Liver (tissue), 3 donors: ENCODE data around the gene CSNK1G2.

Experiments used
- CTCF ChIP-seq: fragments of 150-350 bp; IDR thresholded peaks from 2 replicates; pipeline ENCODE4 v1.5.1; 2017; ENCODE audit warnings: improper control_type of control experiment, low read depth, low read length; ENCODE audit not compliant: missing input control
- EGR1 ChIP-seq, 2 donors: IDR thresholded peaks; 2 replicates each; pipeline ENCODE4 v1.6.1; 2016 to 2018; ENCODE audit warnings: antibody characterized with exemption in 2 of 2, low read depth in 2 of 2
- FOXA1 ChIP-seq: IDR thresholded peaks from 2 replicates; pipeline ENCODE4 v1.6.1; 2016; ENCODE audit warnings: antibody characterized with exemption
- GABPA ChIP-seq, 2 donors: IDR thresholded peaks in 1 of 2; conservative IDR thresholded peaks in 1 of 2; 2 replicates each; pipeline ENCODE4 v1.6.1; 2016; ENCODE audit warnings: antibody characterized with exemption in 2 of 2, mild to moderate bottlenecking in 1 of 2, moderate library complexity in 1 of 2
- JUND ChIP-seq, 2 donors: IDR thresholded peaks; 2 replicates each; pipeline ENCODE4 v1.6.1; 2016; ENCODE audit warnings: antibody characterized with exemption in 2 of 2
- NR2F2 ChIP-seq: IDR thresholded peaks from 2 replicates; pipeline ENCODE4 v1.6.1; 2016; ENCODE audit warnings: antibody characterized with exemption
- RXRA ChIP-seq, 2 donors: IDR thresholded peaks; 2 replicates each; pipeline ENCODE4 v1.6.1; 2017 to 2018; ENCODE audit warnings: antibody characterized with exemption in 2 of 2, mild to moderate bottlenecking in 1 of 2
- SP1 ChIP-seq: IDR thresholded peaks from 2 replicates; pipeline ENCODE4 v1.6.1; 2018; ENCODE audit warnings: antibody characterized with exemption, mild to moderate bottlenecking
- TAF1 ChIP-seq: conservative IDR thresholded peaks from 2 replicates; pipeline ENCODE4 v1.6.1; 2016; ENCODE audit warnings: antibody characterized with exemption, mild to moderate bottlenecking
- YY1 ChIP-seq: IDR thresholded peaks from 2 replicates; pipeline ENCODE4 v1.6.1; 2016; ENCODE audit warnings: antibody characterized with exemption, mild to moderate bottlenecking
- TF ChIP-seq, protein P1 (sequence below): IDR thresholded peaks from 2 replicates; pipeline ENCODE4 v1.6.1; 2016; ENCODE audit warnings: antibody characterized with exemption
- TF ChIP-seq, protein P2 (sequence below): IDR thresholded peaks from 2 replicates; pipeline ENCODE4 v1.6.1; 2016; ENCODE audit warnings: antibody characterized with exemption, mild to moderate bottlenecking
- TF ChIP-seq, protein P3 (sequence below): IDR thresholded peaks from 2 replicates; pipeline ENCODE4 v1.6.1; 2016; ENCODE audit warnings: antibody characterized with exemption
- TF ChIP-seq, protein P4 (sequence below): IDR thresholded peaks from 2 replicates; pipeline ENCODE4 v1.6.1; 2016; ENCODE audit warnings: antibody characterized with exemption
- donor health status: healthy.
- donor health status: healthy.

GRCh38 chr19:1956122-1956494 lies 15.1 kb downstream of the CSNK1G2 start:
- TF ChIP-seq CTCF: no peak
- TF ChIP-seq, protein P1, sequence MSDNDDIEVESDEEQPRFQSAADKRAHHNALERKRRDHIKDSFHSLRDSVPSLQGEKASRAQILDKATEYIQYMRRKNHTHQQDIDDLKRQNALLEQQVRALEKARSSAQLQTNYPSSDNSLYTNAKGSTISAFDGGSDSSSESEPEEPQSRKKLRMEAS: no peak
- TF ChIP-seq, protein P2, sequence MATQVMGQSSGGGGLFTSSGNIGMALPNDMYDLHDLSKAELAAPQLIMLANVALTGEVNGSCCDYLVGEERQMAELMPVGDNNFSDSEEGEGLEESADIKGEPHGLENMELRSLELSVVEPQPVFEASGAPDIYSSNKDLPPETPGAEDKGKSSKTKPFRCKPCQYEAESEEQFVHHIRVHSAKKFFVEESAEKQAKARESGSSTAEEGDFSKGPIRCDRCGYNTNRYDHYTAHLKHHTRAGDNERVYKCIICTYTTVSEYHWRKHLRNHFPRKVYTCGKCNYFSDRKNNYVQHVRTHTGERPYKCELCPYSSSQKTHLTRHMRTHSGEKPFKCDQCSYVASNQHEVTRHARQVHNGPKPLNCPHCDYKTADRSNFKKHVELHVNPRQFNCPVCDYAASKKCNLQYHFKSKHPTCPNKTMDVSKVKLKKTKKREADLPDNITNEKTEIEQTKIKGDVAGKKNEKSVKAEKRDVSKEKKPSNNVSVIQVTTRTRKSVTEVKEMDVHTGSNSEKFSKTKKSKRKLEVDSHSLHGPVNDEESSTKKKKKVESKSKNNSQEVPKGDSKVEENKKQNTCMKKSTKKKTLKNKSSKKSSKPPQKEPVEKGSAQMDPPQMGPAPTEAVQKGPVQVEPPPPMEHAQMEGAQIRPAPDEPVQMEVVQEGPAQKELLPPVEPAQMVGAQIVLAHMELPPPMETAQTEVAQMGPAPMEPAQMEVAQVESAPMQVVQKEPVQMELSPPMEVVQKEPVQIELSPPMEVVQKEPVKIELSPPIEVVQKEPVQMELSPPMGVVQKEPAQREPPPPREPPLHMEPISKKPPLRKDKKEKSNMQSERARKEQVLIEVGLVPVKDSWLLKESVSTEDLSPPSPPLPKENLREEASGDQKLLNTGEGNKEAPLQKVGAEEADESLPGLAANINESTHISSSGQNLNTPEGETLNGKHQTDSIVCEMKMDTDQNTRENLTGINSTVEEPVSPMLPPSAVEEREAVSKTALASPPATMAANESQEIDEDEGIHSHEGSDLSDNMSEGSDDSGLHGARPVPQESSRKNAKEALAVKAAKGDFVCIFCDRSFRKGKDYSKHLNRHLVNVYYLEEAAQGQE: no peak
- TF ChIP-seq RXRA (IDR thresholded peaks at IDR 0.05): no peak
- TF ChIP-seq, protein P3, sequence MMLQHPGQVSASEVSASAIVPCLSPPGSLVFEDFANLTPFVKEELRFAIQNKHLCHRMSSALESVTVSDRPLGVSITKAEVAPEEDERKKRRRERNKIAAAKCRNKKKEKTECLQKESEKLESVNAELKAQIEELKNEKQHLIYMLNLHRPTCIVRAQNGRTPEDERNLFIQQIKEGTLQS: no peak
- no peak for TF ChIP-seq GABPA (IDR thresholded peaks at IDR 0.05 in 1 of 2, conservative IDR thresholded peaks at IDR 0.05 in 1 of 2)
- TF ChIP-seq FOXA1: no peak
- no peak for TF ChIP-seq TAF1
- TF ChIP-seq EGR1 (IDR thresholded peaks at IDR 0.05; ENCODE audit: low read depth in 2 of 2): no peak
- no peak for TF ChIP-seq JUND (IDR thresholded peaks at IDR 0.05)
- no peak for TF ChIP-seq SP1
- TF ChIP-seq YY1: no peak
- no peak for TF ChIP-seq NR2F2
- TF ChIP-seq, protein P4, sequence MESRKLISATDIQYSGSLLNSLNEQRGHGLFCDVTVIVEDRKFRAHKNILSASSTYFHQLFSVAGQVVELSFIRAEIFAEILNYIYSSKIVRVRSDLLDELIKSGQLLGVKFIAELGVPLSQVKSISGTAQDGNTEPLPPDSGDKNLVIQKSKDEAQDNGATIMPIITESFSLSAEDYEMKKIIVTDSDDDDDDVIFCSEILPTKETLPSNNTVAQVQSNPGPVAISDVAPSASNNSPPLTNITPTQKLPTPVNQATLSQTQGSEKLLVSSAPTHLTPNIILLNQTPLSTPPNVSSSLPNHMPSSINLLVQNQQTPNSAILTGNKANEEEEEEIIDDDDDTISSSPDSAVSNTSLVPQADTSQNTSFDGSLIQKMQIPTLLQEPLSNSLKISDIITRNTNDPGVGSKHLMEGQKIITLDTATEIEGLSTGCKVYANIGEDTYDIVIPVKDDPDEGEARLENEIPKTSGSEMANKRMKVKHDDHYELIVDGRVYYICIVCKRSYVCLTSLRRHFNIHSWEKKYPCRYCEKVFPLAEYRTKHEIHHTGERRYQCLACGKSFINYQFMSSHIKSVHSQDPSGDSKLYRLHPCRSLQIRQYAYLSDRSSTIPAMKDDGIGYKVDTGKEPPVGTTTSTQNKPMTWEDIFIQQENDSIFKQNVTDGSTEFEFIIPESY: no peak
